HFF-Myc (cell line): ENCODE measurements around the gene ZNF35.

Source experiments
- DNase-seq: peaks from one replicate; pipeline ENCODE4 v3.0.0-alpha.2; 2011; ENCODE audit warnings: low read depth; ENCODE audit errors: extremely low read depth
- H3K4me3 ChIP-seq: replicated peaks from 2 replicates; pipeline ENCODE4 v1.5.1; 2011; ENCODE audit warnings: low read depth, mild to moderate bottlenecking, control low read depth, low read length
- TF ChIP-seq, protein P1 (sequence below): IDR thresholded peaks from 2 replicates; pipeline ENCODE4 v1.5.1; 2012; ENCODE audit warnings: mild to moderate bottlenecking, low read depth, low read length, control low read depth; ENCODE audit errors: missing control alignments

The ZNF35 gene

DNA sequence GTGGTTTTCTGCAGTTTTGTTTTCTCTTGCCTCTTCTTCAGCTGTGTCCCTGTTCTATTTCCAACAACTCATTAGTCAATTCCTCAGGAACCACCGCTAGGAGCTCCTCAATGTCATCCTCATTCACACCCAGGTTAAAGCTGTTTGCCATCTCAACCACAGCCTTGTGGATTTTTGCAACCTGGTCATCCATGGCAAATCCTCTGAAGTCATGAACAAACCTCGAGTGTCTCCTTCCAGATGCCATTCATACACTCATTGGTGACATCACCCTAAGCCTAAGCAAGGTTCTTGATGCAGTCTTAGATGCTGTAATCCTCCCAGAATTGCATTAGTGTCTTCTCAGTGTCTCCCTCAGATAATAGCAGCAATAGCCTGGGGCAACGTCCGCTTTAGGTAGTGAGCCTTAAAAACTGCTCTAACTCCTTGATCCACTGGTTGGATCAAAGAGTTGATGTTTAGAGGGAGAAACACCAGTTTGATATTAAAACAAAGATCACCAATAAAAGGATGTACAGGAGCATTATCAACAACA, 32.5 kb downstream of the ZNF35 start:
- DNase-seq = no peak
- TF ChIP-seq, protein P1, sequence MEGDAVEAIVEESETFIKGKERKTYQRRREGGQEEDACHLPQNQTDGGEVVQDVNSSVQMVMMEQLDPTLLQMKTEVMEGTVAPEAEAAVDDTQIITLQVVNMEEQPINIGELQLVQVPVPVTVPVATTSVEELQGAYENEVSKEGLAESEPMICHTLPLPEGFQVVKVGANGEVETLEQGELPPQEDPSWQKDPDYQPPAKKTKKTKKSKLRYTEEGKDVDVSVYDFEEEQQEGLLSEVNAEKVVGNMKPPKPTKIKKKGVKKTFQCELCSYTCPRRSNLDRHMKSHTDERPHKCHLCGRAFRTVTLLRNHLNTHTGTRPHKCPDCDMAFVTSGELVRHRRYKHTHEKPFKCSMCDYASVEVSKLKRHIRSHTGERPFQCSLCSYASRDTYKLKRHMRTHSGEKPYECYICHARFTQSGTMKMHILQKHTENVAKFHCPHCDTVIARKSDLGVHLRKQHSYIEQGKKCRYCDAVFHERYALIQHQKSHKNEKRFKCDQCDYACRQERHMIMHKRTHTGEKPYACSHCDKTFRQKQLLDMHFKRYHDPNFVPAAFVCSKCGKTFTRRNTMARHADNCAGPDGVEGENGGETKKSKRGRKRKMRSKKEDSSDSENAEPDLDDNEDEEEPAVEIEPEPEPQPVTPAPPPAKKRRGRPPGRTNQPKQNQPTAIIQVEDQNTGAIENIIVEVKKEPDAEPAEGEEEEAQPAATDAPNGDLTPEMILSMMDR = no peak
- no peak overlapping the region for H3K4me3 ChIP-seq

DNA sequence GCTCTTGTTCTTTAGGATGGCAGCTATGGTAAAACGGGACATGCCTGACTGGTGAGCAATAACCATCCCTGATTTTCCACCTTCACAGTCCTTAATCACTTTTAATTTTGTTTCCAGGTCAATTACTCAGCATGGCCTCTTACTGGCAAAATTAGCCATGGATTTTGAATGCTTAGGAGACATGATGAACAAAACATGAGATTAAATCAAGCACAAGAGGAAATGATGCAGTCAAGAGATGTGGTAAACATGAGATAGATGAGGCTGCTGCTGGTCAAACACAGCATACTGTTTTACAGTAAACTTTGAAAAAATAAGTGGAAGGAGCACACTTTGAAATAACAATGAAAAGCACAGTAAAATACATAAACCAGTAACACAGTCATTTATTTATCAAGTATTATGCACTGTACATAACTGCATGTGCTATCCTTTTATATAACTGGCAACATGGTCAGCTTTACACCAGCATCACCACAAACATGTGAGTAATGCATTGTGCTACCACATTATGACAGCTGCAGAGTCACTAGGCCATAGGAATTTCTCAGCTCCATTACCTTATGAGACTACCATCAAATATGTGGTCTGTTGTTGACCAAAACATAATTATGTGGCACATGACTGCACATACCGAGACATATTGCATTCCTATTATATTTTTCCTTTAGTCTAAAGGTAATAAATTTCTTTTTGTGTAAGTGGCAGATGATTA, 33.8 kb downstream of the ZNF35 start:
- TF ChIP-seq, protein P1 = no peak
- DNase-seq = no peak
- H3K4me3 ChIP-seq = no peak overlapping the region

DNA sequence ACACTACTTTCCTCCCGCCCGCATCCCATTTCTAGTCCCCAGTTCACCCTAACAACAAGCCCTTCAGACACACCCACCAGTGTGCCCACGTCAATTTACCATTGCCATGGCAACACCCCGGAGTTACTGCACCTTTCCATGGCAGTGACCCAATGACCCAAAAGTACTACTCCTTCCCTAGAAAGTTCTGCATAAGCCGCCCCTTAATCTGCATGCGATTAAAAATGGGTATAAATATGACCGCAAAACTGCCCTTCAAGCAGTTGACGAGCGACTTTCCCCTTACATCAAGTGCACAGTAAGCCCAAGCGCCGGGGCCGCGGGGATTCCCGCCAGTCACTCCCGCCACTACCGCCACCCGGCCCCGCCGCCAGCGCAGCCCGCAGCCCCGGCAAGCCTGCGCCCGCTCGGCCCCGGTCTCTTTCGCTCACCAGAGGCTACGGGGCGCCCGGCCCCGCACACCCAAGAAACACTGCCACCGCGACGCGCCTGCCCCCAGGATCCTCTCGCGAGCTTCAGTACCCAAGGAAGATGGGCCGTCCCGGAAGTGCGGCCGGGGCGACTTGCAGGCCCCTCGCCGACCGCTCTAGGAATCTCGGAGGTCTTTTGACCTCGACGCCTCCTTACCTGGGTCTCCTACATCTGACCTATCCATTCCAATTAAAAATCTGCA, 36.7 kb downstream of the ZNF35 start:
- TF ChIP-seq, protein P1 = no peak
- peak; percentile 9 for DNase-seq
- peak overlapping the region; percentile 53 for H3K4me3 ChIP-seq

DNA sequence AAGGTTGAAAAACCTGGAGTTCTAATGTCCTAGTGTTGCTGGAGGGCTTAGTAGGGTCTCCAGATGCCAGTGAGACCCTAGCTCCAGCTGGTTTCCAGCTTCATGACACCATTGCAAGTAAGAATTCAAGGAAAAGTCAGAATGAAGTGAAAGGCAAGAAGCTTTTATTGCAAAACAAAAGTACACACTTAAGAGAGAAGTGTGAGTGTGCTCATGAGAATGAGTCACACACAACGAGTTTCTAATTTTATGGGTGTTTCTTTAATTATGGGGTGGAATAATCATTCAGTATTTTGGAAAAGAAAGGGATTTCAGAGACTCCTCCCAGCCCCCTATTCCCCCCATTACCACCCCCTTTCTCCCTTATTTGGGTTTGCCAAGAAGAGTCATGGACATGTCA, 39.4 kb downstream of the ZNF35 start:
- no peak overlapping the region for H3K4me3 ChIP-seq
- no peak for DNase-seq
- TF ChIP-seq, protein P1 = no peak
